Kidney epithelial cell (primary cell): Measurements from ENCODE around the gene ZACN. TPM values are rescaled to one million over a fixed set of nuclear protein-coding genes. Genes with fewer than 3 reads are reported as not detected.

Source experiments
- DNase-seq: peaks from one replicate; pipeline ENCODE4 v3.0.0-alpha.2; 2010; ENCODE audit warnings: low read depth
- H3K27me3 ChIP-seq: 2 replicates; pipeline ENCODE4 v1.6.0; 2011; ENCODE audit warnings: low read length; ENCODE audit not compliant: control insufficient read depth, insufficient read depth
- H3K36me3 ChIP-seq: 2 replicates; pipeline ENCODE4 v1.5.1; 2011; ENCODE audit warnings: low read length; ENCODE audit not compliant: control insufficient read depth, insufficient read depth
- H3K4me3 ChIP-seq: 2 replicates; pipeline ENCODE4 v1.5.1; 2011; ENCODE audit warnings: low read depth, mild to moderate bottlenecking, control low read depth, low read length
- CTCF ChIP-seq: IDR thresholded peaks from 2 replicates; pipeline ENCODE4 v1.5.1; 2011; ENCODE audit warnings: mild to moderate bottlenecking, moderate library complexity, low read length, control low read depth, inconsistent platforms; ENCODE audit not compliant: insufficient read depth, poor library complexity, severe bottlenecking
- total RNA-seq: library from RNA; depleted of rRNA; stranded (reverse); fragments of >200 nt; gene quantifications from 2 replicates; pipeline ENCODE4 v1.2.3, GENCODE V29; 2015

ZACN gene
- total RNA-seq, 1 donor from 2014 or later, result not detected

GRCh38 chr17:76119409-76120371, 40.7 kb downstream of the ZACN start:
- no peak for DNase-seq
- Histone ChIP-seq H3K36me3 (no peaks in the 10 kb centered on the region), H3K27me3 (no peaks in the 10 kb centered on the region), H3K4me3 (no peak overlapping the region)
- TF ChIP-seq CTCF, result no peak

GRCh38 chr17:76120658-76121008, 41.7 kb downstream of the ZACN start:
- no peak for DNase-seq
- no peaks in the 10 kb centered on the region for H3K27me3 ChIP-seq
- no peak for TF ChIP-seq CTCF
- no peaks in the 10 kb centered on the region for H3K36me3 ChIP-seq
- no peak overlapping the region for H3K4me3 ChIP-seq

GRCh38 chr17:76121932-76122430, 43.0 kb downstream of the ZACN start:
- H3K4me3 ChIP-seq, result no peak overlapping the region
- no peak for TF ChIP-seq CTCF

DNA sequence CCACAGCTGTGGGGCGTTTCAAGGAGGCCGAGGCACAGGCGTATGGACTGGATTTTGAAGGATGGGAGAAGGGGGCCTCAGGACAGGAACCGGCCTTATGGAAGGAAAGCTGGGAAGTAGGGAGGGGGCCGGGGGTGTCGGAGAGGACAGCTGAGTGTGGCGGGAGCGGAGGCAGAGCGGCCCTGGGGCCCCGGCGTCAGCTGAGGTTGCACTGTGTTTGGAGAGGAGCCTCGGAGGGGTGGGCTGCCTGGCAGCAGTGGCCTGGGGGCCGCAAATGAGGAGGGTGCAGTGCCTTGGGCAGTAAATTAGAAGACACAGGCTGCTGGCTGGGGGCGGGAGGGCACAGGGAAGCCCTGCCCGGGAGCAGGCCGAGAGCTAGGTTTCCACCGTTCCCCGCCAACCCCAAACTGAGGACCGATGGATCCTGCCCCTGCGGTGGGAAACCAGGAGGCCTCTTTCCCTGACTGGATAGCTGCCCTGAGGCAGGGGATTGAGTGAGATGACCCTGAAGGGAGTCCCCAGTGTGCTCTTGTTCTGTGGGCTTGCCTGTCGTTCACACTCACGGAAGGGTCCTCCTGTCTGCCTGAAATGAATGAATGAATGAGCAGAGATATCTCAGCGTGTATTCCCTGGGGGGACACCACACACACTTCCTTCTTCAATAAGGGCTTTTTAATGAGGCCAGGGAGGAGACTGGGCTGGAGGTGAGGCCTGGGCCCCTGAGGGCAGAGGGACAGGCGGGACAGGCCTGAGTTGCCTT, 43.6 kb downstream of the ZACN start:
- no peak overlapping the region for H3K4me3 ChIP-seq
- no peaks in the 10 kb centered on the region for H3K36me3 ChIP-seq
- TF ChIP-seq CTCF, result no peak
- H3K27me3 ChIP-seq, result no peaks in the 10 kb centered on the region
- no peak for DNase-seq

More at GRCh38 chr17:76121932-76122430, 43.0 kb downstream of the ZACN start:
- H3K36me3 ChIP-seq, result no peaks in the 10 kb centered on the region
- H3K27me3 ChIP-seq, result no peaks in the 10 kb centered on the region
- DNase-seq, result no peak

GRCh38 chr17:76123191-76123499, 44.2 kb downstream of the ZACN start:
- Histone ChIP-seq H3K4me3 (no peak overlapping the region), H3K36me3 (no peaks in the 10 kb centered on the region), H3K27me3 (no peaks in the 10 kb centered on the region)
- TF ChIP-seq CTCF, result no peak
- DNase-seq, result no peak
